Neural progenitor cell (in vitro differentiated cells): ENCODE data around the gene STMN3.

Experiments used
- CTCF ChIP-seq: fragments of 200-600 bp; sonication (generic); IDR thresholded peaks from 2 replicates; pipeline ENCODE4 v1.5.1; 2017; ENCODE audit warnings: antibody characterized with exemption, mild to moderate bottlenecking
- EZH2 ChIP-seq: fragments of 200-600 bp; sonication (generic); IDR thresholded peaks from 2 replicates; pipeline ENCODE4 v1.6.1; 2017; ENCODE audit warnings: antibody characterized with exemption, mild to moderate bottlenecking, moderate library complexity
- EZH2phosphoT487 ChIP-seq: fragments of 200-600 bp; sonication (generic); IDR thresholded peaks from 2 replicates; pipeline ENCODE4 v1.6.1; 2017; ENCODE audit warnings: antibody characterized with exemption

GRCh38 chr20:63597651-63598478 lies 55.4 kb downstream of the STMN3 start:
- TF ChIP-seq EZH2 (no peak), CTCF (no peak), EZH2phosphoT487 (no peak)
